AG08396 (cell line): ENCODE data around the gene HTRA2.

Experiments
- DNase-seq: peaks from one replicate; pipeline ENCODE4 v3.0.0; 2012; ENCODE audit warnings: low spot score, mixed read lengths

HTRA2 gene

GRCh38 chr2:74515981-74516633 is 13.6 kb upstream of the HTRA2 start:
- DNase-seq: peak; percentile 76

DNA sequence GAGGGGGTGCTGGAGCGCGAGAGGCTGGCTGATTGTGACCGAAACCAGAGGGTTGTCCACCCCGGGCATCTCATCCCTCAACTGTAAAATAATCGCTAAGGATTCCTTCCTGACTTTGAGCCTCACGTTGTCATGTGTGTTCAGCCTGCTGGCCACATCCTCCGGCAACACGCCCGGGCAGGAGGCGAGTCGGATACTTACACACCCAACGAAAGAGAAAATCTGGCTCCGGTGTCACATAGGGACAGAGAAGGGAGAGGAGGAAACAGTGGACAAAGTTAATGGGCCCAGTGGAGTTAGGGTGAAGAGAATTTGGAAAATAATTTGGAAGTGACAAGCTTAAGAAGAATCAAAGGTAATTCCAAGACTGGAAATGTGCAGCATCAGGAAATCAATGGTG is 13.1 kb upstream of the HTRA2 start:
- DNase-seq: no peak

GRCh38 chr2:74522516-74522915 is 7.2 kb upstream of the HTRA2 start:
- DNase-seq: no peak

- no peak for DNase-seq
Observed at GRCh38 chr2:74524005-74524404, 5.7 kb upstream of the HTRA2 start.

DNA sequence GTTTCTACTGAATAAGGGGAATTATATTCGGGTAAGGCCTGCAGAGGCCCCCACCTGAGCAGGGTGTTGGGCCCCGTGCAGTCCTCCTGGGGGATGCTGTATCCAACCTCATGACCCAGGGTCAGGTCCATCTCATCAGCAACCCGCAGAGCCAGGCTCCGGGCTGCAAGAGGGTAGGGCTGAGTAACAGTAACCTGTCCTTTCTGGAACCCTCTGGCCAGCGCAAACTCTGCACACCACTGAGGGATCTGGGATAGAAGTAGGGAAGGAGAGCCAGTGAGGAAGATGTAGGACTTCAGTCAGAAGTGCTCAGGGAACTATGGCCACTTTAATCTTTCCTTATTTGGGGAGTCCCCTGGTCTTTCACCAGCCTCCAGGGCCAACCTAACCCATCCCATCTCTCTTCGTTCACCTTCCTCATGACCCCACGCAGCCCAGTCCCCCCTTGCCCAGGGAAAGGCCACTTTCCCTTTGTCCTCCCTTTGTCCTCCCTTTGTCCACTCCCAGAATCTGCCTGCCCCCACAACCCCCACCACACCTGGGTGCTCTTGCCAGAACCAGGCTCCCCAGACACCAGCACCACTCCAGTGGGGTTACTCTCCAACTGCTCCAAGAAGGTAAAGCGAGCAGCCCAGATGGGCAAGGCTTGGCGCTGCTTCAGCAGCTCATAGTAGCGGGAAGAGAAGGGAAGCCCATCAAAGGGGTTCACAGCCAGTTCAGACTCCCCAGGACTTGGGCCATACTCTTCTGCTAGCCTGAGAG is 4.6 kb upstream of the HTRA2 start:
- no peak for DNase-seq

GRCh38 chr2:74525717-74526648 is 3.8 kb upstream of the HTRA2 start, which contains the start of gene DQX1:
DQX1 (minus strand) TSS chr2:74526231; CDS start chr2:74525729, 502 bp downstream.
- DNase-seq: no peak

DNA sequence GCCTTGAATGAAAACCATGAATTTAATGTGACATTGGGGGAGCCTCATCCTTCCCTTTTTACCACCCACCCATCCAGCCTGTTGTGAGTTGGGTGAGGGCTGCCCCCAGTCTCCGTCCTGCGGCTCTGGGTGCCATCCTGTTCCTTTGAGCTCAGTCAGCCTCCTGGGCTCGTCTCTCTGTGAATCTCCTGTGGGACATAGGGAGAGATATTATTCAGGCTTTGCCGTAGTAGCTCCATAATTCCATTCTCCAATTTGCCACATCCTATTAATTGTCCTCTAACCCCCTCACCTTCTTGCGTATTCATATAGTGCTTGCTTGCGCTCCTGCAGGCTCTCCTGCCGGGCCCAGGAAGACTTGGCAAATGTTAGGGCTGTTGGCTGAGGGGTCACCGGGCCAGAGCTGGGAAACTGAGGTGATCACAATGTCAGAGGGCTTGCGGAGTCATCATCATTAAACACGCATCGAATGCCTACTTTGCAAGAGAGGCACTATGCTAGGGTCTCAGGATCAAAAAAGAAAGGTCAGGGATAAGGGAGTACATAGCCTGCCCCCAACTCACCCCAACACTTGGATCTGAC is 3.0 kb upstream of the HTRA2 start:
- no peak for DNase-seq

DNA sequence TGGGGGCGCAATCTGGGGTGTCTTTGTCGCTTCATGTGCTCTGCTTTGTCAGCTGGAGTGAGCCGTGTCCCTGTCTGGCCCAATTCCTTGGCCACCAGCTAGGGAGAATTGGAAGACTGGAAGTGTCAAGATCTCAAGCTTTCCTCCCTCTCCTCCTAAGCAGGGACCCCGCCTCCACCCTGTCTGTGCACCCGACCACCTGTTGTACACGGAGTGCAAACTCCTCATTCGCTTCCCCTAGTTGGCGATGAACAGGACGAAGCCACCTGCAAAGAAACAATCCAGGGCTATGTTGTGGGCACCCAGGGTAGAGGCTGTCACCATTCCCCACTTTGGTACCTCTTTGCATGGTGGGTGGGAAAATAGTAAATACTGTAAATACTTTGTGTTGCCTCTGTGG is 2.0 kb upstream of the HTRA2 start:
- no peak for DNase-seq

DNA sequence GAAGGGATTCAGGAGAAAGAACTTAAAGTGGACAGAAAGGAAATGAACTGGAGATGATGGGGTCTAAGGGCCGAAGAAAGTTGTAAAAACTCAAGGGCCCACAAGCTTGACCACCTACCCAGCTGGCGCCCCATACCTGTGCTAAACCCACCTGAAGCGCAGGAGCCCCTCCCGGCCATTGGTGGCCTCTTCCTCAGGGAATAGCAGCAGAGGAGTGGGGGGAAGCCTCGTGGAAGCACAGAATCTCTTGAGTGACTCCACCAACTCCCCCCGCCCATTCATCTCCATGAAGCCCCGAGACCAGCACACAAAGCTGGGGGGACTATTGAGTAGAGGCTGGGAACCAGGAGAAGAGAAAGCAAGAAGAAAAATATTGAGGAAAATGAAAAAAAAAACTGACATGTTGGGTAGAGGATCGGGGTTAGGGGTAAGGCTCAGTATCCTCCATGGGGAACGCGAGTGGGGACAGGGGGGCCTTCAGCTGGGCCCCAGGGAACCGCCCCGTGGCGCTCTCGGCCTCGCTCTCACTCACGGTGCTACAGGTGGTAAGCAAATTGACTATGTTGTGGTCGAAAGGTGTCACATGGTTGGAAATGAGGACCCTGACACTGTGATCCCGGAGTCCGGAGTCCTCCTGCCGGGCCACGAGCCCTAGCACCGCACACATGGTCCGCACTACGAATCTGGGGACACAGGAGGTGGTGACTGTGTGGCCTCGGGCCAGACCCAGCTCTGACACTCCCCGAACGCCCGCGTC is 955 bp upstream of the HTRA2 start:
- no peak for DNase-seq

- peak; percentile 63 for DNase-seq
Observed at GRCh38 chr2:74530239-74531187, 780 bp downstream of the HTRA2 start.

DNA sequence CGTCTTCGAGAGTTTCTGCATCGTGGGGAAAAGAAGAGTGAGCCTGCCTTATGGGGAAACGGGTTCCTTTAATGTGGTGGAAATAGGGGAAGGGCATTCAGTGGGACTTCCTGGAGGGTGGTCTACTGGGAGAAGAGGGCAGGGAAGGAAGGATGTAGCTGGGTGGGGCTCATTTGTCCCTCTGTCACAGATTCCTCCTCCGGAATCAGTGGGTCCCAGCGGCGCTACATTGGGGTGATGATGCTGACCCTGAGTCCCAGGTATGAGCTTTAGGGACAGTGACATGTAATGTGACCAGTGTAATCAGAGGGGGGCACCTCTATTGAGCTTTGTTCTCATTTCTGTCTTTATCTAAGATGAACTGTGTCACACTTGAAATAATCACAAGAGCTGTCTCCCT is 1.9 kb downstream of the HTRA2 start:
- no peak for DNase-seq

GRCh38 chr2:74532222-74532621 is 2.5 kb downstream of the HTRA2 start:
- peak; percentile 40 for DNase-seq

DNA sequence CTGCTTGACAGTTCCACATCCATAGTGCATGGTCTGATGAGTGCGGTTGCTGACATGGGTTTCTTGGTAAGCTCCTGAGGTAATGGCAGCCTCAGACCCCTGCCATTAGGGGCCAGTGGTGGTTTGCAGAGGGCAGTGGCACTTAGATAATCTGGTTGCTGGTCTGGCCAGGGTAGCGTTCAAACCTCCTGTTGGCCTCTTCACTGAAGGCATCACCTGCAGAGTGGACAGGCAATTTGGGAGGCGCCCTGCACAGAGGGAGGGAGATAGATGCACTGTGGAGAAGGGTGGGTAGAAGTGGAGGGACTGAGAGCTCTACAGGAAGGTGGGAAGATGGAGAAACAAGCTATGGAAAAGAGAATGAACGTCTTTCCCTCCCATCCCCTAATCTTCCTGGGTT is 3.7 kb downstream of the HTRA2 start:
- no peak for DNase-seq

DNA sequence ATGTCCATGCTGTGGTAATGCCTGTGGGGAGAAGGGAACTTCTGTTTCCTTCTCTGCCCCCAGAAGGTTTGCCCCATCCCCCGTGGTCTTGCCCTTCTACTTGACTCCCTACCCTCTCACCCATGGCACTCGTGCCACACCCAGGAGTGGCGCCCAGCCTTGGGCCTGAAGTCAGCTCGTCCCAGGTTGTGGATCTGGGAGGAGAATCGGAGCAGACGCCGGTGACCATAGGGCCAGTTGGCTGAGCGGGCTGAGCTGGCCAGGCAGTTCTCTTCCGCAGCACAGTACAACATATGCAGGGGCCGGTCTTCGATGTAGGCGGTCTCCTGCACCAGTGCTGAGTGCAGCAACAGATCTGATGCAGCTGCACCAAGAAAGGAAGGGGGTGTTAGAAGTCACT is 4.7 kb downstream of the HTRA2 start:
- DNase-seq: no peak

GRCh38 chr2:74535440-74535965 is 5.8 kb downstream of the HTRA2 start:
- no peak for DNase-seq

DNA sequence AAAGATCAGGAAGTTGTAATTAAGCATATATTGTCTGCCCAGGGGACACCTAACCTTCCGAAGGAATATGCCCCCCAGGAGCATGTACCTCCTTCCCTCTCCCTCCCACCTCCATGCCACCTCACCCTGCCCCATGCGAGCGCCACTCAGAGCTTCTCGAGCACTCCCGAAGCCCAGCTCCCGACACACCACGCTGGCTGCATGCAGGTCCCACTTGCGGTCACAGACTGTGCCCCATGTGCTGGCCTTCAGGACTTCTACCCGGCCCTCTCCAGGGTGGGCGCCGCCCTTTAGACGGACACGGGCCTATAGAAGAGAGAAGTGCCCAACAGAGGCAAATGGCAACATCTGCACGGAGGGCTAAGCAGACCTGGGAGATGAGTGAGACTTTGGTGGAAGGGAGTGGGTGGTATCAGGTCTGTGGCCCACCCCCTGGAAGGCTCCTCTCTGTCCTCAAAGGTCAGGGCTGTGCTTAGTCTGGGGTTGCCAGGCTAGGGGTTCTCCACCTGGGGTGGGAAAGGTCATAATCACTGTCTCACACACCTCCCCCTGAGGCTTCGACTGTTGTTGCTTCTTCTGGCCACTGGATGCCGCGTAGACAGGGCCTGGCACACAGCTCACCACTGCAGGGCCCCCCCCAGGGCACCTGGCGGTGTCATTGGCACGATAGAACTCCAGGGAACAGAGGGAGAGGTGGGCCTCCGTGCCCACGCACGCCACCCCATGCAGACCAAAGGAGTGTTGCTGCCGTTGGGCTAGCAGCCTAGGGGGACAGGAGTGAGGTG is 6.6 kb downstream of the HTRA2 start:
- no peak for DNase-seq

DNA sequence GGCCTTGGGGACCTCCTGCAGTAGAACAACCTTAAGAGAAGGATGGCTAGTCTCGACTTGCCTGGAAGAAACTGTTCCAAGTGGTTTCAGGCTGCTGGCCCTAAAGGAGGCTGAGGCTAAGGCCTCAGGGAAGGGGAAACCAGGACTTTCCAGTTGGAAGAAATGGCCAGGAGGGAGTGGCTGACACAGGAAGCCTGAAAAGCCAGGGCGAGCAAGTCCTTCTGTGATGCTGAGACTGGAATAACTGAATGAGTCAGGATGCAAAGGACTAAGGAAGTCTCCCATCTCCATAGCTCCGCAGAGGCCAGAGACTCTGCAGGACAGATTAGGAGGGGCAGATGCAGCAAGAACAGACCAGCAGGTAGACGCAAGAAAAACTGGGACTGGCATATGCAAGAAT is 7.4 kb downstream of the HTRA2 start:
- DNase-seq: no peak

- DNase-seq: no peak
Observed at GRCh38 chr2:74538881-74539339, 9.2 kb downstream of the HTRA2 start.

DNA sequence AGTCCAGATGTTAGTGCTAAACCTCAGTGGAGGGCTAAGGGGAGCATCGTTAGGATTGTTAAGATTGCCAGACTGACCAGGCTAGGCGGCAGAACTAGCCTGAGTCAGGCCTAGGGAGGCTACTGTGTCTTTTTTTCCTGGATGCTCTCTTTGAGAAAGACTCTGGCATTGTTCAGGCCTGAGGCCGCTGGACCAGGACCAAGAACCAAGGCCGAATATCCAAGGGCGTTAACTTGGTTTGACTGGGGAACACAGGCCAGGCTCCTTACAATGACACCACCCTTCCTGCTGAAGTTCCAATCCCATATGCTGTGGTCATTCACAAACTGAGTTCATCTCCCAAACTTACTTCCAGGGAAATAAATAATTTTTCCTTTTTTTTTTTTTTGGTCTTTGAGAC is 10.6 kb downstream of the HTRA2 start:
- no peak for DNase-seq
